ENCODE results near the gene TMEM150C.

GRCh38 chr4:82611527-82611926, 49.7 kb upstream of the TMEM150C start:
- TF ChIP-seq CTCF (IDR thresholded peaks at IDR 0.05) (no peak), POLR2A (IDR thresholded peaks at IDR 0.05) (no peak)

All from Peyer's patch (tissue), 4 donors.